Gastrocnemius medialis (tissue), 4 donors: Measurements from ENCODE around the gene AK1. TPM values are rescaled to one million over a fixed set of nuclear protein-coding genes. Genes with fewer than 3 reads are reported as not detected.

Source experiments
- ATAC-seq, 2 donors: fragments of 150-250 bp; one replicate each; pipeline ENCODE4 v1.9.1; 2016
- DNase-seq, 2 donors: peaks; one replicate each; pipeline ENCODE4 v3.0.0-alpha.2; 2019
- H3K27ac ChIP-seq, 4 donors: fragments of 200-600 bp; sonication (generic); 1 replicate in 1 of 4; 2 replicates in 3 of 4; pipeline ENCODE4 v1.5.1; 2016 to 2018; ENCODE audit warnings: mild to moderate bottlenecking in 2 of 4, moderate library complexity in 1 of 4
- H3K27me3 ChIP-seq, 3 donors: fragments of 200-600 bp; sonication (generic) in 2 of 3; 1 replicate in 1 of 3; 2 replicates in 2 of 3; pipeline versions ENCODE4 v1.5.1 to v1.6.0; 2016 to 2019; ENCODE audit warnings: mild to moderate bottlenecking in 1 of 3, moderate library complexity in 1 of 3
- H3K36me3 ChIP-seq, 2 donors: fragments of 200-600 bp; sonication (generic) in 1 of 2; one replicate each; pipeline ENCODE4 v1.5.1; 2017 to 2018
- H3K4me1 ChIP-seq, 2 donors: fragments of 200-600 bp; sonication (generic) in 1 of 2; one replicate each; pipeline ENCODE4 v1.5.1; 2016 to 2017; ENCODE audit warnings: mild to moderate bottlenecking in 2 of 2
- H3K4me3 ChIP-seq, 4 donors: fragments of 200-600 bp; sonication (generic) in 3 of 4; 1 replicate in 1 of 4; 2 replicates in 3 of 4; pipeline ENCODE4 v1.5.1; 2016 to 2019; ENCODE audit warnings: mild to moderate bottlenecking in 2 of 4
- H3K9me3 ChIP-seq, 3 donors: fragments of 200-600 bp; sonication (generic) in 2 of 3; 1 replicate in 1 of 3; 2 replicates in 2 of 3; pipeline ENCODE4 v1.5.1; 2016 to 2019
- CTCF ChIP-seq, 5 experiments: fragments of 450-650 bp in 3 of 5; fragments of 200-600 bp in 2 of 5; sonication (generic) in 2 of 5; IDR thresholded peaks in 4 of 5; conservative IDR thresholded peaks in 1 of 5; 1 replicate in 4 of 5; 2 replicates in 1 of 5; pipeline ENCODE4 v1.5.1; 2016 to 2019; ENCODE audit warnings: antibody characterized with exemption in 5 of 5, mild to moderate bottlenecking in 3 of 5, moderate library complexity in 3 of 5
- POLR2A ChIP-seq, 2 donors: fragments of 450-650 bp; IDR thresholded peaks; one replicate each; pipeline ENCODE4 v1.6.1; 2017; ENCODE audit warnings: antibody characterized with exemption in 2 of 2, mild to moderate bottlenecking in 2 of 2, moderate library complexity in 2 of 2
- in situ Hi-C, 4 donors: fragments of 200-750 bp; cut with MboI; loops; one replicate each; pipeline versions ENCODE4 v1.15.0 to v1.8.0; 2017; ENCODE audit warnings: low sequenced_read_pairs in 4 of 4
- intact Hi-C: fragments of 100-400 bp; cut with DNase I; formaldehyde crosslinking; loops from one replicate; pipeline ENCODE4 v1.15.1; 2023; ENCODE audit warnings: low total_unique reads
- total RNA-seq, 4 donors: library from RNA; depleted of rRNA; stranded (reverse); fragments of >200 nt; gene quantifications; one replicate each; pipeline versions ENCODE4 v1.1.0 to v1.2.3, GENCODE V29; 2016

Gene AK1
- total RNA-seq, 4 donors from 2014 or later = 240 to 489 (median 359) TPM

DNA sequence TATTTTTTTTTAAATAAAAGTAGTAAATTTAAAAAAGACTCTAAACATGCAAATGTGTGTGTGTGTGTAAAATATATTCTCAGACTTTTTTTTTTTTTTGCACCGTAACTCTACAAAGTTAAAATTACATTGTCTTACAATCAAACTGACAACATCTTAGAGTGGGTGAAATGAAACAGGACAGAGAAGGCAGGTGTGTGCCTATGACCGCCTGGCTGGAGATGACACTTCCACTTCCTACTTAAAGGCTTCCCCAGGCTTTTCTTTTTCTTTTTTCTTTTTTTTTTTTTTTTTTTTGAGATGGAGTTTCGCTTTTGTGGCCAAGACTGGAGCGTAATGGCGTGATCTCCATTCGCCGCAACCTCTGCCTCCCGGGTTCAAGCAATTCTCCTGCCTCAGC lies 2.7 kb upstream of the AK1 start:
- no peak overlapping the region for H3K4me3 ChIP-seq
- TF ChIP-seq POLR2A (IDR thresholded peaks at IDR 0.05) = no peak
- no peak for TF ChIP-seq CTCF (IDR thresholded peaks at IDR 0.05 in 4 of 5, conservative IDR thresholded peaks at IDR 0.05 in 1 of 5)
- peaks cover 38% of the 10 kb centered on the region in 2 donors for H3K4me1 ChIP-seq
- H3K27me3 ChIP-seq = no peaks in the 10 kb centered on the region
- H3K9me3 ChIP-seq = no peaks in the 10 kb centered on the region
- in situ Hi-C loops = no loop called here
- DNase-seq = no peak
- intact Hi-C loops = no loop called here
- no peak overlapping the region for H3K27ac ChIP-seq
- H3K36me3 ChIP-seq = no peaks in the 10 kb centered on the region
- no peak for ATAC-seq

- TF ChIP-seq CTCF (IDR thresholded peaks at IDR 0.05 in 4 of 5, conservative IDR thresholded peaks at IDR 0.05 in 1 of 5) = no peak
- no peak for TF ChIP-seq POLR2A (IDR thresholded peaks at IDR 0.05)
These were observed 1.3 kb upstream of the AK1 start for GRCh38 chr9:127878652-127879390.

GRCh38 chr9:127878001-127878651 lies 651 bp upstream of the AK1 start:
- H3K27ac ChIP-seq = peak overlapping the region; percentile 86 to 96 (median 91)
- no peaks in the 10 kb centered on the region for H3K9me3 ChIP-seq
- no peaks in the 10 kb centered on the region for H3K27me3 ChIP-seq
- DNase-seq (no peak), ATAC-seq (no peak)
- intact Hi-C loops = loop anchor here (5.0 kb wide), 3 partner anchors 91 to 291 kb away; partner anchors contain the start of gene CDK9
- H3K4me1 ChIP-seq = peaks cover 46 to 47% of the 10 kb centered on the region in 2 donors
- TF ChIP-seq CTCF (IDR thresholded peaks at IDR 0.05 in 4 of 5, conservative IDR thresholded peaks at IDR 0.05 in 1 of 5) (no peak), POLR2A (IDR thresholded peaks at IDR 0.05) (no peak)
- in situ Hi-C loops = no loop called here
- peak overlapping the region; percentile 60 to 74 (median 68) for H3K4me3 ChIP-seq
- no peaks in the 10 kb centered on the region for H3K36me3 ChIP-seq

More at GRCh38 chr9:127878652-127879390, 1.3 kb upstream of the AK1 start:
- Histone ChIP-seq H3K36me3 (no peaks in the 10 kb centered on the region), H3K9me3 (no peaks in the 10 kb centered on the region), H3K27ac (peak overlapping the region in 2 of 4 donors; percentile 91 to 96), H3K4me3 (no peak overlapping the region), H3K4me1 (peaks cover 39 to 42% of the 10 kb centered on the region in 2 donors), H3K27me3 (no peaks in the 10 kb centered on the region)
- intact Hi-C loops = loop anchor here (5.0 kb wide), 3 partner anchors 92 to 292 kb away; partner anchors contain the start of gene CDK9
- in situ Hi-C loops = no loop called here
- no peak for DNase-seq
- no peak for ATAC-seq

DNA sequence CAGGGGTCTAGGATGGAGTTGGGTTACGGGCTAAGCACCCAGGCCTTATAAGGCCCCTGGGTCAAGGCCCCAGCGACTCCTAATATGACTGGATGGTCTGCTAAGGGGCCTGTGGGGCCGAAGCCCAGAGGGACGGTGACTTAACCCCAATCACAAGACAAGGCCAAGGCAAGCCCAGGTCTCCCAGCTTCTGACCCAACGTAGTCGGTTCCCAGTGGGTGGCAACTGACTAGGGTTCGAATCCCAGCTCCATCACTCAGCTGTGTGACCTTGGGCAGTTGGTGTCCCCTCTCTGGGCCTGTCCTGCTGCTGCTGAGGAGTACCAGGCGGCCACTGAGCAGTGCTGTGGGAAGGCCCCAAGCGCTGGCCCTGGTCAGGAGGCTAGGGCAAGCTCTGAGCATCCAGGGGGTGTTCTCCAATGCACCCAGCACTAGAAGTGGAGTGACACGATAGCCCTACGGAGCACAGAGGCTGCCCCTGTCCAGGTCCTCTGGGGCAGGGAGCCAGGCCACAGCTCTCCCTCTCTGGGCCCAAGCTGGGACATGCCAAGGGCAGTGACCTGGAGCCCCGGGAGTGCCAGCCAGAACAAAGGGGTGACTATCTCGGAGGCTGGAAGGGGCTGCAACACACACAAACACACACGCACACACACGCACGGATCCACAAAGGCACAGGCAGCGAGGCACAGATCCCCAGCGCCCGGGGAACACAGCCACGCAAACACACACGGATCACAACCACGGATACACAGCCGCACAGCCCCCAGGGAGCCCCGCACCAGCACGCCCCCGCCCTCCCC lies 512 bp downstream of the AK1 start:
- H3K27ac ChIP-seq = peak overlapping the region; percentile 86 to 96 (median 91)
- no peaks in the 10 kb centered on the region for H3K27me3 ChIP-seq
- DNase-seq (peak in 1 of 2 donors; percentile 61), ATAC-seq (peak; percentile 41)
- TF ChIP-seq POLR2A (IDR thresholded peaks at IDR 0.05) (no peak), CTCF (IDR thresholded peaks at IDR 0.05 in 4 of 5, conservative IDR thresholded peaks at IDR 0.05 in 1 of 5) (no peak)
- in situ Hi-C loops = no loop called here
- peaks cover 0 to 9% of the 10 kb centered on the region in 2 donors for H3K36me3 ChIP-seq
- intact Hi-C loops = loop anchor here (1.0 to 5.0 kb wide), 6 partner anchors 20 to 290 kb away; partner anchors contain the start of genes CDK9, FPGS and ST6GALNAC4
- H3K4me3 ChIP-seq = peak overlapping the region; percentile 60 to 74 (median 68)
- H3K4me1 ChIP-seq = peaks cover 47 to 48% of the 10 kb centered on the region in 2 donors
- no peaks in the 10 kb centered on the region for H3K9me3 ChIP-seq
